Chondrocyte (in vitro differentiated cells): ENCODE data around the gene DRC3. TPM values are rescaled to one million over a fixed set of nuclear protein-coding genes. Genes with fewer than 3 reads are reported as not detected.

Experiments used
- DNase-seq: peaks from one replicate; pipeline ENCODE4 v3.0.0; 2021; ENCODE audit warnings: mixed read lengths, low spot score
- H3K27ac Mint-ChIP-seq: one replicate; pipeline ENCODE4 v1.8.0; 2021; ENCODE audit warnings: mild to moderate bottlenecking, moderate library complexity, mixed read lengths; ENCODE audit not compliant: unreplicated experiment
- H3K27me3 Mint-ChIP-seq: 2 replicates; pipeline ENCODE4 v1.8.0; 2021; ENCODE audit warnings: low read depth, mixed read lengths
- H3K36me3 Mint-ChIP-seq: 2 replicates; pipeline ENCODE4 v1.8.0; 2021; ENCODE audit warnings: low read depth, mixed read lengths
- H3K4me1 Mint-ChIP-seq: 2 replicates; pipeline ENCODE4 v1.8.0; 2021; ENCODE audit warnings: low read depth, mild to moderate bottlenecking, mixed read lengths
- H3K4me3 Mint-ChIP-seq: one replicate; pipeline ENCODE4 v1.8.0; 2021; ENCODE audit warnings: mild to moderate bottlenecking, moderate library complexity, mixed read lengths; ENCODE audit not compliant: unreplicated experiment
- H3K9me3 Mint-ChIP-seq: 2 replicates; pipeline ENCODE4 v1.8.0; 2021; ENCODE audit warnings: low read depth, mixed read lengths
- total RNA-seq: library from RNA; stranded (reverse); gene quantifications from 3 replicates; pipeline ENCODE4 v1.2.1, GENCODE V29; 2021
- TF ChIP-seq, protein P1 (sequence below): fragments of 200-600 bp; sonication (generic); IDR thresholded peaks from 2 replicates; pipeline ENCODE4 v1.5.0; 2021; ENCODE audit warnings: antibody characterized with exemption, mild to moderate bottlenecking, moderate library complexity

The DRC3 gene
- total RNA-seq, 1 donor from 2014 or later, result 1.2 TPM

DNA sequence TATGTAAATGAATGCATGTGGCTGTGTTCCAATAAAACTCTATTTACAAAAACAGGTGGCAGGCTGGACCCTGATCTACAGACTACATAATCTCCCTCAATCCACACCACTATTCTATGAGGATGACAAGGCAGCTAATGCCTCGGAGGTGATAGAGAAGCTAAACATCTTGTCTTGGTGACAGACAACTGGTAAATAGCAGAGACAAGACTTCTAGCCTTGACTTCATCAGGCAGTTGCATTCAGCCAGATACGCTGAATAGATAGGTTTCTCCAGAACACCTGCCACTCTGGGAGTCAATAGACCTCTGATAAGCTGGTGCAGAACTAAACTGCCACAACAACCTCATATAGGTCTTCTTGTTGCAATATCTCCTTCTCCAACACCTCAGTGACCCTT, 63.0 kb downstream of the DRC3 start:
- Mint-ChIP-seq H3K9me3 (no peaks in the 10 kb centered on the region), H3K4me1 (peaks cover 32% of the 10 kb centered on the region), H3K4me3 (no peak overlapping the region), H3K27ac (no peak overlapping the region), H3K27me3 (no peaks in the 10 kb centered on the region), H3K36me3 (peaks cover 2% of the 10 kb centered on the region)
- TF ChIP-seq, protein P1, sequence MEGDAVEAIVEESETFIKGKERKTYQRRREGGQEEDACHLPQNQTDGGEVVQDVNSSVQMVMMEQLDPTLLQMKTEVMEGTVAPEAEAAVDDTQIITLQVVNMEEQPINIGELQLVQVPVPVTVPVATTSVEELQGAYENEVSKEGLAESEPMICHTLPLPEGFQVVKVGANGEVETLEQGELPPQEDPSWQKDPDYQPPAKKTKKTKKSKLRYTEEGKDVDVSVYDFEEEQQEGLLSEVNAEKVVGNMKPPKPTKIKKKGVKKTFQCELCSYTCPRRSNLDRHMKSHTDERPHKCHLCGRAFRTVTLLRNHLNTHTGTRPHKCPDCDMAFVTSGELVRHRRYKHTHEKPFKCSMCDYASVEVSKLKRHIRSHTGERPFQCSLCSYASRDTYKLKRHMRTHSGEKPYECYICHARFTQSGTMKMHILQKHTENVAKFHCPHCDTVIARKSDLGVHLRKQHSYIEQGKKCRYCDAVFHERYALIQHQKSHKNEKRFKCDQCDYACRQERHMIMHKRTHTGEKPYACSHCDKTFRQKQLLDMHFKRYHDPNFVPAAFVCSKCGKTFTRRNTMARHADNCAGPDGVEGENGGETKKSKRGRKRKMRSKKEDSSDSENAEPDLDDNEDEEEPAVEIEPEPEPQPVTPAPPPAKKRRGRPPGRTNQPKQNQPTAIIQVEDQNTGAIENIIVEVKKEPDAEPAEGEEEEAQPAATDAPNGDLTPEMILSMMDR, result no peak
- no peak for DNase-seq

DNA sequence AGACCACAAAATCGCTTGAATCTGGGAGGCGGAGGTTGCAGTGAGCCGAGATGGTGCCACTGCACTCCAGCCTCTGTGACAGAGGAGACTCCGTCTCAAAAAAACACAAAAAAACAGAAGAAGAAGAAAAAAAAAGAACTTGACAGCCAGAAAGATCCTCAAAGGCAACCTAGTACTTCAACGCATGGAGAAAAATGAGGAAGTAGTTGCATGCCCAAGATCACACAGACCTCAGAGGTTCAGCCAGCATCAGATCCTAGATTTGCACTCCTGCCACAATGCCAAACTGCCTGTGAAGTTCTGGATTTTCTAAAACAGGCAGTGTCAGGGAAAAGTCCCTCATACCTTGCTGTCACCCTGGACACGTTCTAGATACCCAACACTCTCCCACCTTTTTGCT, 64.8 kb downstream of the DRC3 start:
- no peak overlapping the region for H3K27ac Mint-ChIP-seq
- H3K27me3 Mint-ChIP-seq, result no peaks in the 10 kb centered on the region
- H3K4me1 Mint-ChIP-seq, result peaks cover 44% of the 10 kb centered on the region
- TF ChIP-seq, protein P1, result no peak
- no peak overlapping the region for H3K4me3 Mint-ChIP-seq
- peaks cover 2% of the 10 kb centered on the region for H3K36me3 Mint-ChIP-seq
- no peak for DNase-seq
- no peaks in the 10 kb centered on the region for H3K9me3 Mint-ChIP-seq

DNA sequence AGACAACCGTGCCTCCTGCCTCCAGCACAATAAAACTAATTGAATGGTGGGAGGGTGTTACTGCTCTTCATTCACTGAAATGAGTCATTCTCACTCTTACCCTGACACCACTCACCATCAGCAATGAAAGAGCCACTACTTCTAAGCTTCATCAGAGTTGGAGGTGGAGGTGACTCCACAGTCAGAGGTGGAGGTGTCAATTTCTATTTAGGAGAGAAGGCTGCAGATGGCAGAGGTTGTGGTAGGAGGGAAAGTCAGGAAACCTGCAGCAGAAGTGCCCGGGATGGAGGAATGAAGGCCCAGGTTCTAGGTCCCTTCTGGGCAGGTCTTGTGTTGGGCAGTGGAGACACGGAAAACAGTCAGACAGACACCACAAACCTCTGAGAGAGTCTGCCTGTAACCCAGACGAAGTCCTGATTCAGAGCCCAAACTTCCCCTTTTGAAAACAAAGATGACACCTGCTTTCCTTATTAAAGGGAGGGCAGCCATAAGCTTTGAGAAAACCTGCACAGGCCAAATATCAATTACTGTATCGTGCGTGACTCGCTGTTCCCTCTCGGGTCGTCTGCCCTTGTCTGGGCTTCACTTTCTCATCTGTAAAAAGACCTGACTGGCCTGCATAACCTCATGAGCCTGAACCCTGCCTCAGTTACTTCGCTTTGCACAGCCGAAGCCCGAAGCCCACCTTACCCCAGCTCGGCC, 65.6 kb downstream of the DRC3 start:
- H3K27ac Mint-ChIP-seq, result peak overlapping the region; percentile 96
- DNase-seq, result no peak
- peaks cover 47% of the 10 kb centered on the region for H3K4me1 Mint-ChIP-seq
- H3K27me3 Mint-ChIP-seq, result no peaks in the 10 kb centered on the region
- H3K9me3 Mint-ChIP-seq, result no peaks in the 10 kb centered on the region
- peaks cover 2% of the 10 kb centered on the region for H3K36me3 Mint-ChIP-seq
- TF ChIP-seq, protein P1, result no peak
- peak overlapping the region; percentile 99 for H3K4me3 Mint-ChIP-seq

DNA sequence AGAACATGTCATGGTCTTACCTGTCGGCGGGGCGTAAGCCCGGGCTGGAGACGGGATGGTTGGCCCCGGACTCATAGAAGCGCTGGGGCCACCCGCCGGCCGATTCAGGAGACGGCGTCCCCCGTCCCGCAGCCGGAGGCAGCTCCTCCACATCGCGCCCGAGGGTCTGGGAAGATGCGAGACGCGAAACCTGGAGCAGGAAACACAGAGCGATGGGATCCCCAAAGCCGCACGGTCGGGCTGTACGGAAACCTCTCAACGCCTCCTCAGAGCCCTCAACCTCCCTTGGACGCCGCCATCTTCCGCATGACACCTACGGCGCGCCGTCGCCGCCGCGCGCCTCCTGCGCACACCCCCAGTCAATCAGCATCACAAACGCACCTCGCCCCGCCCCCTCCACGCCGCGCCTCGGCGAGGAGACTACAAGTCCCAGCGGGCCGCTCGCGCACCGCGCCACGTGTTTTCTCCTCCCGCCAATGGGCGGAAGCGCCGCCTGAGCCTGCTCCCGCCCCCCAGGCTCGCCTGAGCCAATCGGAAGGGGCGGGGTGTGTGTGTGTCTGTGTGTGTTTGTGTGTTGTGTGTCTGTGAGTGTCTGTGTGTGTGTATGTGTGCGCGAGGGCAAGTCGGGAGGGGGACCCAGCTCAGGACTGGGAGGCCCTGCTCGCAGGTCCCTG, 66.3 kb downstream of the DRC3 start, which contains the start of the genes ATPAF2 and GID4:
Gene ATPAF2, minus strand, starts transcription at position 308 of the 674 bp plus-strand sequence. Its CDS starts 155 bp downstream, at position 153.
Gene GID4, plus strand, starts transcription at position 548 of the 674 bp plus-strand sequence. Its CDS starts 57 bp downstream, at position 605.
- Mint-ChIP-seq H3K4me3 (peak within 1 kb of the TSS; percentile 99), H3K36me3 (peaks cover 2% of the 10 kb centered on the region), H3K27ac (peak within 1 kb of the TSS; percentile 96), H3K4me1 (peaks cover 47% of the 10 kb centered on the region), H3K27me3 (no peaks in the 10 kb centered on the region), H3K9me3 (no peaks in the 10 kb centered on the region)
- peak; percentile 100 for DNase-seq
- TF ChIP-seq, protein P1, result peak; percentile 53

- H3K9me3 Mint-ChIP-seq, result no peaks in the 10 kb centered on the region
- DNase-seq, result no peak
- H3K4me3 Mint-ChIP-seq, result peak overlapping the region; percentile 99
- H3K4me1 Mint-ChIP-seq, result peaks cover 47% of the 10 kb centered on the region
- peak overlapping the region; percentile 96 for H3K27ac Mint-ChIP-seq
- H3K27me3 Mint-ChIP-seq, result no peaks in the 10 kb centered on the region
- TF ChIP-seq, protein P1, result peak; percentile 17
- peaks cover 2% of the 10 kb centered on the region for H3K36me3 Mint-ChIP-seq
Observed at GRCh38 chr17:18039535-18040260, 67.0 kb downstream of the DRC3 start.
